Measurements from ENCODE around the gene CADM3. TPM values are rescaled to one million over a fixed set of nuclear protein-coding genes. Genes with fewer than 3 reads are reported as not detected.

Gene CADM3
- total RNA-seq, 1 donor from 2014 or later, result 6.9 TPM

DNA sequence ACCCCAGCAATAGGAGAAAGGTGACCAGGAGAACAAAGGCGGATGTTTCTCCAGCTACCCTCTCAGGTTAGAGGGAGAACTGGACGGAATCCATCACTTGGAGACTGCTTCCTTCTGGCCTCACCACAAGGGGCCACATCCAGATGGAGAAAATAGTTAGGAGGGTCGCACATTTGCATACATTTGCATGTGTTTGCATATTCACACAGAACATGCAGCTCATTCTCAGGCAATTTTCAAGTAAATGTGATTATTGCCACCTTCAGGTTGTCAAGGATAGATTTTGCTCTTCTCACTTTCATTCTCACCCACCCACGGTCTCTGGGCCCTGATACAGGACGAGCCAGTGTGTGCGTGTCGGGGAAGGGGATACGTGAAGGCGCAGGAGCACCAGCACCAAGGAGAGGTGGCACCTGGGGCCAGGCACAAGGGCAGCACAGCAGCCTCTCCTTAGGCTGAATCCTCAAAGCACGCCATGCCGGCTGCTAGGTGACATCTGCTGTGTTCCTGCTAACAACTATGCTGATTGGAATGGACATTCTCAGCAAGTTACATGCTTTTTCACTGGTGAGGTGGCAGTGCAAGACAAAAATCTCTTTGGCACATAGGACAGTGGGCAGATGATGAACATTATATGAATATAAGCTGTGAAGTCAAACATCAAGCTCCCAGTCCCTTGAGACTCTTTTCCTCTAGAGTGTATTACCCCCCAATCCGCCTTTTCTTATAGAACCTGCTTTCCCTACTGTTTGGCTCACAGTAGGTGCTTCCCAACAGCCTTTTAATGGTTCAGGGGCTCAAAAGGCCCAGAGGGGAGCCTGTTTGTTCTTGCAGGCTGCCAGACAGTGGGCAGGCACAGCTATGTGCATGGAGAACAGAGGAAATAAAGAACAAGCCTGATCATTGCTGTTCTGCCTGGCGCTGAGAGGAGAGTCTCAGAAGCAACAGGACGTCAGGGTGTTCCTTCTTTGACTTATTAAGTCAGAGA is 47.5 kb downstream of the CADM3 start:
- no peaks in the 10 kb centered on the region for H3K9me3 Mint-ChIP-seq
- no peak overlapping the region for H3K4me3 Mint-ChIP-seq
- no peaks in the 10 kb centered on the region for H3K36me3 Mint-ChIP-seq
- Histone ChIP-seq H3K79me2 (ENCODE audit: low read depth) (no peaks in the 10 kb centered on the region), H3K4me3 (peak overlapping the region; percentile 0), H3K9ac (no peak overlapping the region), H3F3A (ENCODE audit: low read depth) (no peaks in the 10 kb centered on the region), H3K9me3 (ENCODE audit: low read depth) (no peaks in the 10 kb centered on the region), H4K20me1 (ENCODE audit: low read depth) (no peaks in the 10 kb centered on the region), H3K36me3 (no peaks in the 10 kb centered on the region), H3K27me3 (peaks cover 91% of the 10 kb centered on the region), H3K4me1 (peaks cover 18% of the 10 kb centered on the region), H3K27ac (no peak overlapping the region), H2AFZ (replicated peaks) (no peak overlapping the region), H3K4me2 (peak overlapping the region; percentile 68)
- H3K27me3 Mint-ChIP-seq (ENCODE audit: insufficient read depth, low read depth), result peaks cover 20% of the 10 kb centered on the region
- H3K4me1 Mint-ChIP-seq, result peaks cover 21% of the 10 kb centered on the region
- peak; percentile 31 for TF ChIP-seq EZH2phosphoT487 (IDR thresholded peaks at IDR 0.05)
- TF ChIP-seq, protein P1, sequence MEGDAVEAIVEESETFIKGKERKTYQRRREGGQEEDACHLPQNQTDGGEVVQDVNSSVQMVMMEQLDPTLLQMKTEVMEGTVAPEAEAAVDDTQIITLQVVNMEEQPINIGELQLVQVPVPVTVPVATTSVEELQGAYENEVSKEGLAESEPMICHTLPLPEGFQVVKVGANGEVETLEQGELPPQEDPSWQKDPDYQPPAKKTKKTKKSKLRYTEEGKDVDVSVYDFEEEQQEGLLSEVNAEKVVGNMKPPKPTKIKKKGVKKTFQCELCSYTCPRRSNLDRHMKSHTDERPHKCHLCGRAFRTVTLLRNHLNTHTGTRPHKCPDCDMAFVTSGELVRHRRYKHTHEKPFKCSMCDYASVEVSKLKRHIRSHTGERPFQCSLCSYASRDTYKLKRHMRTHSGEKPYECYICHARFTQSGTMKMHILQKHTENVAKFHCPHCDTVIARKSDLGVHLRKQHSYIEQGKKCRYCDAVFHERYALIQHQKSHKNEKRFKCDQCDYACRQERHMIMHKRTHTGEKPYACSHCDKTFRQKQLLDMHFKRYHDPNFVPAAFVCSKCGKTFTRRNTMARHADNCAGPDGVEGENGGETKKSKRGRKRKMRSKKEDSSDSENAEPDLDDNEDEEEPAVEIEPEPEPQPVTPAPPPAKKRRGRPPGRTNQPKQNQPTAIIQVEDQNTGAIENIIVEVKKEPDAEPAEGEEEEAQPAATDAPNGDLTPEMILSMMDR (IDR thresholded peaks at IDR 0.05), result no peak
- peak; percentile 74 for DNase-seq (ENCODE audit: low spot score)
- H3K27ac Mint-ChIP-seq, result peak overlapping the region; percentile 57

DNA sequence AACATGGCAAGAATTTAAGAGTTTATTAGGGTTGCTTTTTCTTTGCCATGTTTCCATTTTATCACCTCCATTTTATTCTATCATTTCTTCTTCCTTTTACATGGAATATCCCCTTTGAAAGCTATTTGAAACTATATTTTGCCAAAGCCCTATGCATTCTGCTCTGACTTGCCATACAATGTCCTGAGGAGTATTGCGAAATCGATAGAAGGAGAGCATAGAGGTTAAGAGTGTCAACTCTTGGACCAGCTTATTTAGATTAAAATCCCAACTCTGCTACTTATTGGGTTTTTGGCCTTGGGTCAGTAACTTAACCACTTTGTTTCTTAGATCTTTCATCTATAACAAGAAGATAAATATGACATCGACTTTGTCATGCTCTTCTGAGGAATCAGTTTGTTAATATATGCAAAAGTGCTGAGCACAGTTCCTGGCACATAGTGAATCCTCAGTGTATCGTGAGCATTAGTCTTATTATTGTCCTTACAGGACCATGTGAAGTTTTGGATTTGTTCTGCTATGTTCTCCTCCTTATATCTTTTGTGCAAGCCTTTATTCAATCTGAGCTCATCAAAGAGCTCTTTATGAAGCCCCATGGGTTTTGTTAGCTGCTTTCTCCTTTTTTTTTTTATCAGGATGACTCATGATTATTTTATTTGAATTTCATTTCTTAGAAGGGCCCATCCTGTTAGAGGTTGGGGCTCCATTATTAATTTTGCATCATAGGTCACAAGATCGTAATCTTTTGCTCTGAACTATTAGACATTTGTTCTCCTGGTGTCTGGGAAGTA is 50.9 kb downstream of the CADM3 start:
- Histone ChIP-seq H3K27me3 (peaks cover 63% of the 10 kb centered on the region), H3K4me1 (peaks cover 18% of the 10 kb centered on the region), H4K20me1 (ENCODE audit: low read depth) (no peaks in the 10 kb centered on the region), H3K36me3 (no peaks in the 10 kb centered on the region), H3K4me3 (no peak overlapping the region), H3K27ac (no peak overlapping the region), H3F3A (ENCODE audit: low read depth) (no peaks in the 10 kb centered on the region), H2AFZ (replicated peaks) (no peak overlapping the region), H3K79me2 (ENCODE audit: low read depth) (no peaks in the 10 kb centered on the region), H3K9me3 (ENCODE audit: low read depth) (no peaks in the 10 kb centered on the region), H3K4me2 (no peak overlapping the region), H3K9ac (no peak overlapping the region)
- H3K36me3 Mint-ChIP-seq, result no peaks in the 10 kb centered on the region
- no peaks in the 10 kb centered on the region for H3K9me3 Mint-ChIP-seq
- H3K4me1 Mint-ChIP-seq, result peaks cover 21% of the 10 kb centered on the region
- DNase-seq (ENCODE audit: low spot score), result no peak
- no peak overlapping the region for H3K4me3 Mint-ChIP-seq
- TF ChIP-seq EZH2 (IDR thresholded peaks at IDR 0.05) (no peak), EZH2phosphoT487 (IDR thresholded peaks at IDR 0.05) (no peak)
- TF ChIP-seq, protein P1 (IDR thresholded peaks at IDR 0.05), result no peak
- H3K27me3 Mint-ChIP-seq (ENCODE audit: insufficient read depth, low read depth), result peaks cover 4% of the 10 kb centered on the region
- H3K27ac Mint-ChIP-seq, result no peak overlapping the region

DNA sequence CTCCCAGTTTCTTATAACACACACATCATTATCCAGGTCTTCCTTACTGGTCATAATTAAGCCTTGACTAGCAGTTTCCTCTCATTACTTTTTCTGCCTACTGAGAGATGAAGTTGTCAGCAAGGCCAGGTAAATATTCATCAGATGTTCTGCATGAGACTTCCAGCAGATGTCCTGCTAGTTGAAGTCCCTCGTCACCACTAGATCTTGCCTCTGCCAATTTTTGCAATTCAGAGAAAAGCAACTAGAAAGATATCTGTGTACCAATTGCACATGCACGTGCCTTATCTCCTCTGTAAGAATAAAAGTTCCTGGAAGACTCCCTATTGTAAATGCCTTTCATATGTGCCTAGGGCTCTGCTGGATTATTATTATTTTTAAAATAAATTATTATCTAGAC is 51.6 kb downstream of the CADM3 start:
- H3F3A ChIP-seq (ENCODE audit: low read depth), result no peaks in the 10 kb centered on the region
- no peaks in the 10 kb centered on the region for H4K20me1 ChIP-seq (ENCODE audit: low read depth)
- no peak overlapping the region for H2AFZ ChIP-seq (replicated peaks)
- H3K4me1 Mint-ChIP-seq, result peaks cover 21% of the 10 kb centered on the region
- no peak overlapping the region for H3K27ac ChIP-seq
- H3K27me3 ChIP-seq, result peaks cover 55% of the 10 kb centered on the region
- H3K36me3 ChIP-seq, result no peaks in the 10 kb centered on the region
- peaks cover 4% of the 10 kb centered on the region for H3K27me3 Mint-ChIP-seq (ENCODE audit: insufficient read depth, low read depth)
- no peak overlapping the region for H3K4me3 ChIP-seq
- TF ChIP-seq, protein P1 (IDR thresholded peaks at IDR 0.05), result no peak
- TF ChIP-seq EZH2phosphoT487 (IDR thresholded peaks at IDR 0.05) (no peak), EZH2 (IDR thresholded peaks at IDR 0.05) (no peak)
- H3K36me3 Mint-ChIP-seq, result no peaks in the 10 kb centered on the region
- H3K4me2 ChIP-seq, result no peak overlapping the region
- no peaks in the 10 kb centered on the region for H3K9me3 ChIP-seq (ENCODE audit: low read depth)
- no peaks in the 10 kb centered on the region for H3K9me3 Mint-ChIP-seq
- no peak overlapping the region for H3K9ac ChIP-seq
- H3K79me2 ChIP-seq (ENCODE audit: low read depth), result no peaks in the 10 kb centered on the region
- peaks cover 23% of the 10 kb centered on the region for H3K4me1 ChIP-seq
- no peak overlapping the region for H3K27ac Mint-ChIP-seq
- DNase-seq (ENCODE audit: low spot score), result no peak
- no peak overlapping the region for H3K4me3 Mint-ChIP-seq

All from neural progenitor cell (in vitro differentiated cells).